Measurements from ENCODE around the gene FREM1. TPM values are rescaled to one million over a fixed set of nuclear protein-coding genes. Genes with fewer than 3 reads are reported as not detected.

The FREM1 gene
- total RNA-seq, 1 experiment from 2014 or later, result 0.24 TPM

GRCh38 chr9:14768405-14769229 is 141.6 kb downstream of the FREM1 start:
- in situ Hi-C loops (cut with HindIII; ENCODE audit: low pct_unique_long_range_greater_than_20kb, low sequenced_read_pairs), result no loop called here
- DNase-seq (ENCODE audit: low read depth, low spot score), result peak; percentile 67

GRCh38 chr9:14766299-14766698 is 143.9 kb downstream of the FREM1 start:
- DNase-seq (ENCODE audit: low read depth, low spot score), result no peak
- in situ Hi-C loops (cut with HindIII; ENCODE audit: low pct_unique_long_range_greater_than_20kb, low sequenced_read_pairs), result no loop called here

- in situ Hi-C loops (cut with HindIII; ENCODE audit: low pct_unique_long_range_greater_than_20kb, low sequenced_read_pairs), result no loop called here
- no peak for DNase-seq (ENCODE audit: low read depth, low spot score)
Observed at GRCh38 chr9:14761584-14761983, 148.6 kb downstream of the FREM1 start.

GRCh38 chr9:14760060-14760459 is 150.2 kb downstream of the FREM1 start:
- DNase-seq (ENCODE audit: low read depth, low spot score), result no peak
- in situ Hi-C loops (cut with HindIII; ENCODE audit: low pct_unique_long_range_greater_than_20kb, low sequenced_read_pairs), result no loop called here

GRCh38 chr9:14756291-14756690 is 153.9 kb downstream of the FREM1 start:
- in situ Hi-C loops (cut with HindIII; ENCODE audit: low pct_unique_long_range_greater_than_20kb, low sequenced_read_pairs), result no loop called here

GRCh38 chr9:14752871-14753270 is 157.4 kb downstream of the FREM1 start:
- in situ Hi-C loops (cut with HindIII; ENCODE audit: low pct_unique_long_range_greater_than_20kb, low sequenced_read_pairs), result no loop called here
- DNase-seq (ENCODE audit: low read depth, low spot score), result no peak

More at GRCh38 chr9:14756291-14756690, 153.9 kb downstream of the FREM1 start:
- no peak for DNase-seq (ENCODE audit: low read depth, low spot score)

- DNase-seq (ENCODE audit: low read depth, low spot score), result no peak
- in situ Hi-C loops (cut with HindIII; ENCODE audit: low pct_unique_long_range_greater_than_20kb, low sequenced_read_pairs), result no loop called here
Observed at GRCh38 chr9:14752271-14752670, 158.0 kb downstream of the FREM1 start.

- in situ Hi-C loops (cut with HindIII; ENCODE audit: low pct_unique_long_range_greater_than_20kb, low sequenced_read_pairs), result no loop called here
- DNase-seq (ENCODE audit: low read depth, low spot score), result no peak
Observed at GRCh38 chr9:14750821-14751220, 159.4 kb downstream of the FREM1 start.

GRCh38 chr9:14749741-14750211 is 160.5 kb downstream of the FREM1 start:
- in situ Hi-C loops (cut with HindIII; ENCODE audit: low pct_unique_long_range_greater_than_20kb, low sequenced_read_pairs), result no loop called here
- DNase-seq (ENCODE audit: low read depth, low spot score), result no peak

GRCh38 chr9:14748373-14748772 is 161.9 kb downstream of the FREM1 start:
- in situ Hi-C loops (cut with HindIII; ENCODE audit: low pct_unique_long_range_greater_than_20kb, low sequenced_read_pairs), result no loop called here
- no peak for DNase-seq (ENCODE audit: low read depth, low spot score)

- in situ Hi-C loops (cut with HindIII; ENCODE audit: low pct_unique_long_range_greater_than_20kb, low sequenced_read_pairs), result no loop called here
- DNase-seq (ENCODE audit: low read depth, low spot score), result no peak
Observed at GRCh38 chr9:14747111-14747510, 163.1 kb downstream of the FREM1 start.

- in situ Hi-C loops (cut with HindIII; ENCODE audit: low pct_unique_long_range_greater_than_20kb, low sequenced_read_pairs), result no loop called here
- no peak for DNase-seq (ENCODE audit: low read depth, low spot score)
Observed at GRCh38 chr9:14746626-14747025, 163.6 kb downstream of the FREM1 start.

GRCh38 chr9:14744768-14745167 is 165.5 kb downstream of the FREM1 start:
- in situ Hi-C loops (cut with HindIII; ENCODE audit: low pct_unique_long_range_greater_than_20kb, low sequenced_read_pairs), result no loop called here
- no peak for DNase-seq (ENCODE audit: low read depth, low spot score)

- in situ Hi-C loops (cut with HindIII; ENCODE audit: low pct_unique_long_range_greater_than_20kb, low sequenced_read_pairs), result no loop called here
- no peak for DNase-seq (ENCODE audit: low read depth, low spot score)
Observed at GRCh38 chr9:14741369-14741768, 168.9 kb downstream of the FREM1 start.

GRCh38 chr9:14733133-14733532 is 177.1 kb downstream of the FREM1 start:
- DNase-seq (ENCODE audit: low read depth, low spot score), result no peak
- in situ Hi-C loops (cut with HindIII; ENCODE audit: low pct_unique_long_range_greater_than_20kb, low sequenced_read_pairs), result no loop called here

- in situ Hi-C loops (cut with HindIII; ENCODE audit: low pct_unique_long_range_greater_than_20kb, low sequenced_read_pairs), result no loop called here
- DNase-seq (ENCODE audit: low read depth, low spot score), result no peak
Observed at GRCh38 chr9:14731294-14731981, 178.8 kb downstream of the FREM1 start.

- in situ Hi-C loops (cut with HindIII; ENCODE audit: low pct_unique_long_range_greater_than_20kb, low sequenced_read_pairs), result no loop called here
- DNase-seq (ENCODE audit: low read depth, low spot score), result no peak
Observed at GRCh38 chr9:14730461-14730898, 179.7 kb downstream of the FREM1 start.

- in situ Hi-C loops (cut with HindIII; ENCODE audit: low pct_unique_long_range_greater_than_20kb, low sequenced_read_pairs), result no loop called here
- no peak for DNase-seq (ENCODE audit: low read depth, low spot score)
Observed at GRCh38 chr9:14723301-14723700, 186.9 kb downstream of the FREM1 start.

All from SK-MEL-5 (cell line).